Pulmonary artery endothelial cell (primary cell): ENCODE results near the gene RPRD1B. TPM values are rescaled to one million over a fixed set of nuclear protein-coding genes. Genes with fewer than 3 reads are reported as not detected.
A peak's percentile ranks its signal among the peaks of the same experiment; 100 is the strongest.

ENCODE experiments used
- DNase-seq: peaks from one replicate; pipeline ENCODE4 v3.0.0-alpha.2; 2011; ENCODE audit warnings: low read depth, low spot score
- total RNA-seq: library from RNA; depleted of rRNA; stranded (reverse); fragments of >200 nt; gene quantifications from 2 replicates; pipeline ENCODE4 v1.2.3, GENCODE V29; 2014

RPRD1B gene
- total RNA-seq, 1 donor from 2014 or later: 15.8 TPM

DNA sequence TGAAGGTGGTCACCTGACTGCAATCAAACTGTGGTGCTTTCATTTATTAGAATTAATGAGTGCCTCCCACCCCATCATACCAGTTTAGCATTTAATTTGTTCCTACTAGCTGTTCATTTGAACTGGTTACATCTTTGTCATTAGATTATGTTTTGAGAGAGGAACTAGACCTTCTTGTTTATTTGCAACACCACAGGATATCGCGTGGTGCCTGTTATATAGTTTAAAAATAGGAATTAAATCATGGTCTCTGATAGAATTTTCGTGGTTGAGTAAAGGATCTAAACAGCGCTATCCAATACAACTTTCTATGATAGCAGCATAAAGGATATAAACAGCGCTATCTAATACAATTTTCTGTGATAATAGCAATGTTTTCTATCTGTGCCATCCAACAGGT, 2.8 kb downstream of the RPRD1B start:
- DNase-seq: no peak

DNA sequence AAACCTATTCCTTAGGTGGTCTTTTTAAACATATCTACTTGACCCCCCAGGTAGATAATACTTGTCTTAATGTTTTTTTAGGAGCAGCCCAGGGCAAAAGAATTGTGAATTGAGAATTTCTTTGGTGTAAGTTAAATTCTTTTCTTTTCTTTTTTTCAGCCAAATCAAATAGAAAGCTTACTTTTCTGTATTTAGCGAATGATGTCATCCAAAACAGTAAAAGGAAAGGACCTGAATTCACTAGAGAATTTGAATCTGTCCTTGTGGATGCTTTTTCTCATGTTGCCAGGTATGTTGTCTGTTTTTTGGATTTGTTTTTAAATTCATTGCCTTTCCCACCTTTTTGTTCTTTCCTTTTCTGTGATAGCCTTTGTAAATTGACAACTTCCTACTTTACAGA, 6.7 kb downstream of the RPRD1B start:
- DNase-seq: no peak

DNA sequence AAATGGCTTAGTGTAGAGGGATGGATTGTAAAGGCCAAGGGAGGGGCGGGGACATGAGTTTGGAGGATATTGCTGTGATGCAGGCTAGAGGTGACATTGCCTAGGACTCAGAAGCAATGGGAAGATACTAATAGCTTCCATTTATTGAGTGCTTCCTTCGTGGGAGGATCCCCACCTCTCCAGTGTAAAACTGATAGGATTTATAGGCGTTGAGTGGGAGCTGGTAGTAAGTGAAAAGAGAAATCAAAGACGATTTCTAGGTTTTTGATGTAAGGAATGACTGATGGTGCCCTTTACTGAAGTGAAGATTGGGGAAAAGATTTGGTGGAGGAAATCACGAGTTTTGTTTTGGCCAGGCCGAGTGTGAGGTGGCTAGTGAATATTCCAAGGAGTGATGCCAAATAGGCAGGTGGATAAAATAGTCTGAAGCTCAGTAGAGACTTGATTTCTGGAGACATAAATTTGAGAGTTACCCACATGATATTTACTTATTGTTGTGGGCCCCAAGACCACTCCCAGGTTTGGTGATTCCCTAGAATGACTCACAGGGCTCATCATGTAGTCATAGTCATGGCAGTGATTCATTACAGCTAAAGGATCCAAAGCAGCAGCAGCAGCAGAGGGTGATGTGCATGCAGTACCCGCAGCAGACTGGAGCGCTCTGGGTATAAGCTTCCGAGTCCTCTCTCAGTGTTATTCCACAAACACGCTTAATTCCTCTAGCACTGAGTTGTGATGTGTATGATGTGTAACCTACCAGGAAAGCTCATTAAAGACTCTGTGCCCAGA, 10.2 kb downstream of the RPRD1B start:
- no peak for DNase-seq

DNA sequence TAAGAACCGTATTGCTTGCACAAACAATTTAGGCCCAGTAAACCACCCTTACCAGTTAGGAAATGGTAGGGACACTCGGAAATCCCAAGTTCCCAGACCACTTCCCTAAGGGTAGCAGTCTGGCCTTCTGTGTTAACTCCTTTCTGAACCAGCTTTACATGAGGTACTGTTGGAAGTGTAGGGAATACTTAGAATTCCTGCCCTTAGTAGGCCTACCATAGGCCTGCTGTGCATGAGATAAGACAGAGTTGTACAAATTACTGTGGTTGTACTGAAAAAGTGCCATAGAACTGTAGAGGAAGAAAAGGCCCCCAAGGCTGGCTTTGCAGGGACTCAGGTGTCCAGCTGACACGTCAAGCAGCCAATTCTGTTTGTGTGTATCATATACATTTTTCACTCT, 11.1 kb downstream of the RPRD1B start:
- no peak for DNase-seq

DNA sequence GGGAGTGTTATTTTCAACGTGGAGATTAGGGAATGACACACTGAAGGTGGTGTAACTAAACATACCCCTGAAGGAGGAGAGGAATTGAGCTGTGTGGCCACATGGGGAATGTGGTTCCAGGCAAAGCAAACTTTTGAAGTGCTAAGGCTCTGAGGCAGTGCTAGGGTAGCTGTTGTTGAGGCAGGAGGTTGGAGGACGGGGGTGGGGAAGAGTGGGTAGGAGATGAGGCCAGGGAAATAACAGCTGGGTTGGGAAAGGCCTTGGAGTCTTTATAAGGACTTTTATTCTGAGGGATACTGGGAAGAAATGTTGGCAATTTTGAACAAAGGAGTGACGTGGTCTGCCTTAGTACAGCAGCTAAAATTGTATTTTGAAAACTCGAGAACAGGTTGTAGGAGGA, 13.0 kb downstream of the RPRD1B start:
- DNase-seq: no peak

DNA sequence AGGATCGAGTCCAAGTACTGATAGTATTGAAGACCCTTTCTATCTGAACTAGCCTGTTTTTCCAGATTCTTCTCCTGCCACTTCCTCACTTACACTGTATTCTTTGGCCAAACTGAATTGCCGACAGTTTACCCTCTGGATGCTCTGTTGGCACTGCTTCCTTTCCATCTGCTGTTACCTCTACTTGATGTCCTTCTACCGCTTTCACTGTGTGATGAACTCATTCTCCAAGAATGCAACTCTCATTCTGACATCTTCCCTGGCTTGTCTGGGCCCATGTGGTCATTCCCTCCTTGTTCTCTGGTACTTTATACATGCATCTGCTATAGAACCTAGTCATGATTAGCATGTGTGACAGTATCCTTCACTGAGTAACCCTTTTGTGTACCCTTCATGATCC, 16.3 kb downstream of the RPRD1B start:
- peak; percentile 20 for DNase-seq

DNA sequence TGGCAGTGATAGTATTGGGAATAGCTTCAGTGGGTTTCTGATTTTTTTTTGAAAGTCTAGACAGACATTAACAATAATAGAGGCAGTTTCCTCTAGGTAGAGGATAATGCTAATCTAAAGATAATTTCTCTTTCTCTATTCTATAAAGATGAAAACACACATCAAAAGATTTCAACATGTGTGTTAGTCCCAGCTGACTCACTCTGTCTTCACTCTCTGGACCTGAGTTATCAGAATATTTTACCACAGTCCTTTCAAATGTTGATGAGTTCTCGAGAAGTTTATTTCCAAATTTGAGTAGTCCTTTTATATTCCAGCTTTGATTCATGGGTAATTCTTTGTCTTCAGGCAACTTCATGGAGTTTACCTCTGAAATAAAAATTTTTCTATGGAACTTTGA, 17.1 kb downstream of the RPRD1B start:
- no peak for DNase-seq

DNA sequence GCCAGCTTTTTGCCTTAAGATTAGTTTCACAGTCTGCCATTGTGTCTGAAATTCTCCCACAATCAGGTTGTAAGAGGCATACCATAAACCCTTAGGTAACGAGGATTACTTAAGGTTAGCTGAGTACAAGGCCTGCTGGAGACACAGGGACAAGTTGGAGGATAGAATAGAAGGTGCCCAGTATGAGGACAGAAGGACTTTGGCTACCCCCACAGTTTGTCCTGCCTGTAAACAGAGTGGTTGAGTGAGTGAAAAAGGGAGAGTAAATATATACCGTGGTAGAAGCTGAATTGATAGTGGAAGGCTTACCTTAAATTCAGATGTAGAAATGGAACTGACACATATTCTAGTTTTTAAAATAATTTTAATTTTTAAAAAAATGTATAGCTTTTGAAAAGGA, 19.3 kb downstream of the RPRD1B start:
- no peak for DNase-seq

DNA sequence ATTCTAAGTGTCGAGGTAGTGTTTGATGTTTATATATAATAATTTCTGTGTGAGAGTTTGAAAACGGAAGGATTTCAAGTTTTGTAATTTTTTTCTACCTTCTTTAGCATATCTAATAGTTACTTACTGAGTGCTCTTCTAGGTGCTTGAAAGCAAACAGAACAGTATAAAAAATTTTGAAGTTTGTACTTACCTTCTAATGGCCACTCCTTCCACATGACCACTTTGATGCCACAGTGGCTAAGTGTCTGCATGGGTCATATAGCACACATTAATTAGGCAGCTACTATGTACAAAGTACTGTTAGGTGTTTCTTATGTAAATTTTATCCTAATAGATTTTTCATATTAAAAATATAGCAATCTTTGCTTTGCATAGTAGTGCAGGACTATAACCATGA, 21.1 kb downstream of the RPRD1B start:
- DNase-seq: no peak

DNA sequence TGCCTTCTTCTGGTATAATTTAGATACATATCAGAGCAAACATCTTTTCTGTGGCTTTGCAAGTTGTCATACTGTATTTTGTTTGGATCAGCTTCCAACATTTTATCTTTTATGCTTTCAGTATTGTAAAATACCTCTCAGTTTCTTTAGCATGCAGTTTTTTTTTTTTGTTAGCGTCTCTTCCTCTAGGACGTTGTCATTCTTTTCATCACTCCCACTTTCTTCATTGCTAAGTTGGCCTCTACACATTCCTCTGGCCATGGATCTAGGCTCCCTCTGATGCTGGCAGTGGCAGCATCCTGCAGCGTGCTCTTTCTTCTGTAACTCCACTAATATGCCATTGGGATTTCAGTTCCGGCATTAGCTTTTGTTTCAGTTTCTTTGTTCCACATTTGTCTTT, 21.7 kb downstream of the RPRD1B start:
- DNase-seq: no peak

DNA sequence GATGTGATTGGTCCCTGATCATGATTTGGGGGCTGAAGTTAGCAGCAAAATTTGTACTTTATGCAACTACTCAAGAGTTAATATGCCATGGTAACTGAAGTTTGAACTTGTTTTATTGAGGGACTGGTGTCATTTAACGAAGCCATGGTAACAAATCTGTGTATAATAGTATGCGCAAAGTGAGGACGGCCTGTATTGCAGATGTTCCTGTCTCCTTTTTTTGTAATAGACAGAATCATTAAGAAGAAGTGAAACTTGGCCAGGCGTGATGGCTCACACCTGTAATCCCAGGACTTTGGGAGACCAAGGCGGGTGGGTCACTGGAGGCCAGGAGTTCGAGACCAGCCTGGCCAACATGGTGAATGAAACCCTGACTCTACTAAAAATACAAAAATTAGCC, 22.3 kb downstream of the RPRD1B start:
- no peak for DNase-seq

DNA sequence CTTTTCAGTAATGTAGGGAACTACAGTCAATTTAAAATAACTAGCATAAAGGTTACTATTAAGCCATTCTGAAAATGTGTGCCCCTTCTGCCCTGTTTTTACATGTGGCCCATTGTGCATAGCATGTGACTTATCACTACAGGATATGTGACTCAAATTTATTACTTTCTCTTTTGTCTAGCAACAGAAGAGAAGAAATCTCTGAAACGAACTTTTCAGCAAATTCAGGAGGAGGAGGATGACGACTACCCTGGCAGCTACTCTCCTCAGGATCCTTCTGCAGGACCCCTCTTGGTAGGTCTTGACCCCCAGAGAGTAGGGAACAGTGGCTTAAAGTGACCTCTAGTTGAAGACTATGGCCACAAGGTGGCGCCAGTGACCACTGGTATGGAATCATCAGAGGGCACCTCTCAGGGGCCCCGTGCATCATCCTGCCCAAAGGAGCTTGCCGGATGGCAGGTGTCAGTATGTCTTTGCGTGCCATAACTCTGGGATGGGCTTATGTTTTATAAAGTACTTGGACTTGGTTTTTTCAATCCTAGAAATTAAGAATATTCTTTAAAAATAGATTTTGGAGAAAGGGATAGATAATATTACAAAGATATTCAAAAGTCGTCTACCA, 23.9 kb downstream of the RPRD1B start:
- peak; percentile 33 for DNase-seq

DNA sequence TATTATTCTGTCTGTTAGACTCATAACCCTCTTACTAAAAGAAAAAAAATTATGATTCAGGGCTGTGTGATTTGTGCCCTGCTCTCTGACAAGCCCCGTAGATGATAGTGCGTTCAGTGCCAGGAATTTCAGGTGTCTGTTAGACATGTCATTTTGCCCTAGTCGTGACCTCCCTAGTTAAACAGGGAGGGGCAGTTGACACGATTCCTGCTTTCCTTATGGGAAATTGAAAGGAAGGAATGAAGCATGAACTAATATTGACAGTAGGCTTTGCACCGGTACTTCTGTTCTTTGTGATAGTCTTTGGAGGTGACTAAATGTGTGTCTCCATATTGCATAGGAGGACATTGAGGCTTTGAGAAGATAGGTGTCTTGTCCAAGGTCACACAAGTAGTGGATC, 26.3 kb downstream of the RPRD1B start:
- no peak for DNase-seq

DNA sequence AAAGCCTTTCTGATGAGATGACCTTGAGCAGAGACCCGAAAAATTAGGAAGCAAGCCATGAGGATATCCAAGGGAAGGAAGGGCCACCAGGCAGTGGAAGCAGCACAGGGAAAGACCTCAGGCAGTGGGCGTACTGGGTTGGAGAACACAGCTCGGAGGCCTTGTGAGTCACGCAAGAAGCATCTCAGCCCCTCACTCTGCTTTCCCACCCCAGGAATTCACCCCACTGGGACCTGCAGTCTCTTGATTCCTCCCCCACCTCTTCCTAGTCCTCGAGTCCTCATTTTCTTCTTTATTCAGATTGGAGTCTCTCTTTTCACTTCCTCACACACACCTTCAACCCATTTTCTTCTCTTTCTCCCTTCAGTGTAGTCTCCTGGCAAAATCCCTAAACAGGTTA, 27.0 kb downstream of the RPRD1B start:
- DNase-seq: no peak

DNA sequence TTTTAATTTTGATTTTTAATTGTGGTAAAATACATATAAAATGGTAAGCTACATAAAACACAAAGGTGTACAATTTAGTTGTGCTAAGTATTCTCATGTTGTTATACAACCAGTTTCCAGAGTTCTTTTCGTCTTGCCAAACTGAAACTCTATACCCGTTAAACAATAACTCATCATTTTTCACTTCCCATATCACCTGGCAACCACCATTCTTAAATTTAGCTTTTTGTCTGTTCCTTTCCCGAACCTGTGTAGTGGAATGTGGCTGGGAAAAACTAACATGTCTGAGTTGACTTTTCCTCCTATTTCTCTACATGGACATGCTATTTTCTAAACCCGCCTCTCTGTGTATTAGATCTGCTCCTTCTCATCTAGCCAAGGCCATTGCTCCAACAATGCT, 27.6 kb downstream of the RPRD1B start:
- no peak for DNase-seq

DNA sequence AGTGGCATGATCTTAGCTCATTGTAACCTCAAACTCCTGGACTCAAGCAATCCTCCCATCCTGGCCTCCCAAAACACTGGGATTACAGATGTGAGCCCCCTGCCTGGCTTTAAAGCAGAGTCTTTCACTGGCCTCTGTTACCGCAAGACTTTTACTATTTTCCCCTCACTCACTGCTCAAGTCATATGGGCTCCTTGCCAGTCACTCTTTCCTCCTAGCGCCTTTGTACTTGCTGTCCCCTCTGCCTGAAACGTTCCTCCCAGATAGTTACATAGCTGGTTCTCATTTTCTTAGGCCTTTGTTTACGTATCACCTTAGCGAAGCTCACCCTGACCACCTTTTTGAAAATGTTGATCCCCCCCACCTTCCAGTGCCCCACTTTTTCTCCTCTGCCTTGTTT, 29.3 kb downstream of the RPRD1B start:
- no peak for DNase-seq

DNA sequence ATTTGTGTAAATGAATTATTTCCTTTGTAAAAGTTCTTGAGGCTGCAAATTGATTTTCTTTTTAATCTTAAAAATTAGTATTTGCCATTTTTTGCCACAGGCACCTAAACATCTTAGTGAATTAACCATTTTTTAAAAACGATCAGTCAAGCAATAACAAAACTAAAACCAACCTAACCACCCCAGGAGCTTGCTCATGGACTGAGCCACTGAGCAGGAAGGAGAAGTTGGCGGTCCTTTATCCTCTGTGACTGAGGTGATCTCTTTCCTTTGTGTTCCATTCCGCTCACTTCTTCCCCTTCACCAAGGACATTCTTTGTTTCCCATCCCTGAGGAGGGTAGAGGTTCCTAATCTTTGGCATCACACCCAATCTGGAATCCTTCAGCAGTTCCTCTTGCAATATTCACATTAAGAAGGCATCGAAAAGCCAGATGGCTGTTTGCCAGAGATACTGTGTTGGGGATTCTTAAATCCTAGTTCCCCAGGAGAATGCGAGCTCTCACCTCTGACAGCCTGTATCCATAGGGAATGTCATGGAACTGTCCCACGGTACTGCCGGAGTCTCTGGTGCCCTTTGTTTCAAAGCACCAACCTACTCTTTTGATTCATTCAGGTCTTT, 30.5 kb downstream of the RPRD1B start:
- no peak for DNase-seq

DNA sequence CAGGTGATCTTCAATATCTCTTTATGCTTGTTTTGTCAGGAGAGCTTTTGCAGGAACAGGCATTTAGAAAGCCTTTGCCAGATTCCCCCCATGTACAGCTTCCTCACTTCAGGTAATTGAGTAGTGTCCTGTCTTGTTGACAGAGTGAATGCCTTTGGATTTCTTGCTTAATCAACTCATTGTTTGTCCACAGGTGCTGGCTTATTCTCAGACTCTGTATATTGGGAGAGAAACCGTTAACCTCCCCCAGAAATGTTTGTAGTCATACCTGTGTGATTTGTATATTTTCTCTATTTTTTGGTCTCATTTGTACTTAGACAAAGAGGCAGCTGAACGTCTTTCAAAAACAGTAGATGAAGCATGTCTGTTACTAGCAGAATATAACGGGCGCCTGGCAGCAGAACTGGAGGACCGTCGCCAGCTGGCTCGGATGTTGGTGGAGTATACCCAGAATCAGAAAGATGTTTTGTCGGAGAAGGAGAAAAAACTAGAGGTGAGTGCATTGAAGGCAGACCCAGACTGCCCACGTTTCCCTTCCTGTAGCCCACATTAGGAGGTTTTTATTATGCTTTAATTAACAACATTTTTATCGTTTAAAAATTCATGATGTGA, 32.3 kb downstream of the RPRD1B start:
- no peak for DNase-seq

DNA sequence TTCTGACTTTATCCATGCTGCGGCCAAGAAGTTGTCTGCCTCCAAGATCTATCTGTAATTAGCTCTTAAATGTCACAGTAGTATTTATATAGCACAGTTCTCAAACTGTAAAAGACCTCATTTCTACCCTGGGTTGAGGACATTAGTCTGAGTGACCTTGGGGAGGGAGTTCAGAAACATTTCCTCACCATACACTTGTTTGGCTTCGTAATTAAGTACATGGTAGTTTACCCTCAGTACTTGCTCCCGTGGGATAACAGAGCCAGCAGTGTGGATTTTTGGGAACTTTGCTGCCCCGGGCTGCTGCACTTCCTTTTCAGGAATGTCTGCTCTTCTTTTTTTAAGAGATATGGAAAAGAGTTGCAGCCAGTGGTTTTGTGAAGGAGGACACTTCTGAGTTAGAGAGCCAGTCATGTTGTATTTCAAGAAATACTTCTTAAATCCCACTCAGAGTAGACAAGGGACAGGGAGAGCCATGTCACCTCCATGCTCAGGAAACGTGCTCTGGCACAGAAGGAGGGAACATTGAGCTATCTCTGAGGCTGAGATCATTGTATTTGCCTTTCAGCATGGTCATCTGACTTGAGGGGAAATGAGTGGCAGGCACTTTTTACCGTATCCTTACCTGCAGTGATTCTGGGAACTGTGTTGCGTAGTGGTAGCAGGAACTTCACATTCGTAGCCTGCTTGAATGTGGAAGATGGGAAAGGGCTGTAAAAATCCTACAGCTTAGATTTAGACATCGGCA, 33.6 kb downstream of the RPRD1B start:
- no peak for DNase-seq

DNA sequence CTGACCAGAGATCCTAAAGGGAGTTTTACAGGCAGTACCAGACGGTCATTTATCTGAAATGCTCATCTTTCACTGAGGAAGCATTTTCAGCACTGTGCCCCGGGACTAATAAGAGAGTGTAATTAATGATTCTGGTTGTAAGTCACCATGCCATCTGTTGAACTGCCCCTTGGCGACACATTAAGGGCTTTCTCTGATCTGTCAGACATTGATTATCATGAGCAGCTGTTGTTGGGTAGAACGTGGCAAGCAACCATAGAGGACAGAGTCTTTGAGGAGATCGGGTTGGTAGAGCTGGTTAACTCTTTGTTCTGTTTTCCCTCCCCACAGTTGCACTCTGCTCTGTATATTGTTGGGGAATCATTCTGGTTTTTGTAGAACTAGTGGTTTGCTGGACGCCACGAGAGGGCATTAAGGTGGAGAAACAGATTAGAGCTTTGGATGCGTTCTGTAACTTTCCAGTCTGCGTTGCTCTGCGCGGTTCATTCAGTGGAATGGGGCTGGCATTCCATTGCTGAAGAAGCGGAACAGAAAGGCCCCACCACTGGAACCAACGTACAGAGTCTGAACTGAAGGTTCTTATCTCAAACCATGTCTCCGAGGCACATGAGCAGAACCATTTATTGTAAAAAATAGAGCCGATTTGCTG, 34.3 kb downstream of the RPRD1B start:
- DNase-seq: no peak

DNA sequence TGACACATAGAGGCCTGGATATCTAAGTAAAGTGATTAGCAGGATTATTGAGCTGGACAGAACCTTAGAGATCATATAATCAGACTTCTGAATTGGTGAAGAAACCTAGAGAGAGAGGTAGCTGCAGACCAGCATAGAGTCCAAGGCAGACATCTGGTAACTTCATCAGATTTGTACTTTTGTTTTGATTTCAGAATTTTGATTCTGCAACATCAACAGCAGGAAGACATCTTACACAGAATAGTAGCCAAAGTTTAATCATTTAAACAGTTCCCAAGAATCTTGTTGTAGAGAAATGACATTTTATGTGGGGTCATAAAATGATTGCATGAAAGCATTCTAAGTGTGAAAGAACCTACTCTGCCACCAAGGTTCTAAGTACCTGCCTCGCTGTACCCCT, 39.4 kb downstream of the RPRD1B start:
- DNase-seq: no peak
